ENCODE data around the gene GARS1. TPM values are rescaled to one million over a fixed set of nuclear protein-coding genes. Genes with fewer than 3 reads are reported as not detected.

GARS1 gene
- total and polyA plus RNA-seq, 9 of the 15 experiments (the other 6 are each of a cell fraction or from before 2014, with no cell fraction given): 142 to 769 (median 272) TPM

- TF ChIP-seq MGA (IDR thresholded peaks at IDR 0.05): no peak
Measured at GRCh38 chr7:30665043-30665442, 70.4 kb downstream of the GARS1 start (continued).
